Measurements from ENCODE around the gene TCF7L1.

TCF7L1 gene

GRCh38 chr2:85160966-85161960, 28.1 kb downstream of the TCF7L1 start:
- DNase-seq (ENCODE audit: low read depth in 2 of 2, low spot score in 1 of 2), result no peak

DNA sequence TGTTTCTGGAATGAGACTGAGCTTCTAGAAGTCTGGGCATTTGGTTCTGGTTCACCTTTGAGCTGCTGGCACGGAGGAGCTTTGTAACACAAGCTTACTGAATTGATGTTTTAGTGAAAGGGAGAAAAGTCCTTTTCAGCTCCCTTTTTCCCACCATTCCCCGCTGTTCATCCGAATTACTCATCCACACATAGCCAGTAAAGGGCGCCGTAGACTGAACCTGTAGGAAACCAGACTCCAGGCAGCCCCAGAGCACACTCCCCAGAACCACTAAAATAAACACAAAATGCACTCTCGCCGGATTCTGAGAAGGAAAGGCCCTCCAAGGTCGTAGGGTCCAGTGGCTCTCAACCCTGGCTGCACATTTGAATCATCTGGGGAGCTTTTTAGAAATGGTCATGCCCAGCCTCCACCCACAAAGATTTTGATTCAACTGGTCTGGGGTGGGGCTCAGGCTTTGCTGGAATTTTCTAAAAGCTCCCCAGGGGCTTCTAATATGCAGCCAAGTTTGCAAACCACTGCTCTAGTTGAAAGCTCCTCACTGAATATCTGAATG, 29.6 kb downstream of the TCF7L1 start:
- DNase-seq (ENCODE audit: low read depth in 2 of 2, low spot score in 1 of 2), result no peak

GRCh38 chr2:85163675-85164074, 30.5 kb downstream of the TCF7L1 start:
- no peak for DNase-seq (ENCODE audit: low read depth in 2 of 2, low spot score in 1 of 2)

DNA sequence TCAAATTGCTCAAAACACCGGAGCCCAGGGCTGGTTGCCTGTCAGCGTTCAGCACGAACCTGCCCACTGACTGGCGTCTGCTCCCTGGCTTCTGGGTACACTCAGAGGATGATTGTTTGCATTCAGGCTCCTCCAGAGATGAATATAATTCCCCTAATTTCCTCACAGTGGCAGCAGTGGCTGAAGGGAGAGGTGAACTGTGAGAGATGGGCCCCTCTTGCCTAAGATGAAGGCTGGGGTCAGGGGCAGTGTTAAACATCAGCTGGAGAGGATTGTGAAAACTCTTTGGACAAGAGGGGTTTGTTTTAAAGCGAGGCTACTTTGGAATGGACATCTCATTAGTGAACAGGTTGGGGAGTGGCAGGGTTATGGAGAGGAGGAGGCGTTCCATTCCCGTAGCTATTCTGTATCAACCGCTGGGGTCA, 31.0 kb downstream of the TCF7L1 start:
- no peak for DNase-seq (ENCODE audit: low read depth in 2 of 2, low spot score in 1 of 2)

DNA sequence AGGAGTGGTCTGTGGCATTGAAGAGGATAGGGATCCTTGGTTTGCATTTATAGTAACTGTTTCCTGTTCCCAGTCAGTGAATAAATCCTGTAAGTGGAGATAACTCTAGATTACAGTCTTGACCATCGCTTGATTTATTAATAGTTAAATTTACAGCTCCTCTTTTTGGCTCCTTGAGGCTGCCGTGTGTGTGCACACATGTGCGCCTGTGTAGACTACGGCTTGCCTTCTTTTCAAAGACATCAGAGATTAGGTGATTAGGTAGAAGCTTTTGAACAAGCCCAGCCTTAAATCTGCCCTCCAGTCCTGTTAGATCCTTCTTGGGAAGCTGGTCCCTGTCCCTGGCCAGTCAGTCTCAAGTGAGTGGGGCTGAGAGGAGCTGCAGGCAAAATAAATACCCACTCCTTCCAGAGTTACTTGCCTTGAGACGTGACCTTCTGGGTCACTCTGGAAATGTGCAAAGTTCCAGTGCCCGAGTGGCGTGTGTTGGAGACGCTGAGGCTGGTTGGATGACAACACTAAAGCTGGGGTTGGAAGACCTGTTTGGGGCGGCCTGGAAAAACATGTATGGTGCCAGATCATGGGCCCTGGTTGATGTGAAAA, 32.0 kb downstream of the TCF7L1 start:
- DNase-seq (ENCODE audit: low read depth in 2 of 2, low spot score in 1 of 2), result no peak

DNA sequence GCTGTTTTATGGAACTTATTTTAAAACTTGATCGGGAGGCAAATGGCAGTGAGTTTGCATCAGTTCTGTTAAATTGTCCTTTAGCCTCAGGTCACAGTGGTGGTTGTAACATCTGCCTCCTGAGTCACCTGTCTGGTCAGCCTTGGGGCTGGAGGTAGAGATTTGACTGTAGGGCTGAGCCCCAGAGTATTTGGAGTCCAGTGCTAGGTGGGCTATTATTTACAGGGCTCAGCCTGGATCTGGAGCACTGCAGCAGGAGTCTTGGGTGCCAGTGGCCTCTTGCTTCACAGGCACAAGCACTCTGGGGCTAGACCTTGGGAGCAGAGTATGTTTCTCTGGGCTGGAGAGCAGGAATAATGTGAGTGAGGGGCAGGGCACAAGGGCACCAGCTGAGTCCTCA, 32.8 kb downstream of the TCF7L1 start:
- DNase-seq (ENCODE audit: low read depth in 2 of 2, low spot score in 1 of 2), result no peak

DNA sequence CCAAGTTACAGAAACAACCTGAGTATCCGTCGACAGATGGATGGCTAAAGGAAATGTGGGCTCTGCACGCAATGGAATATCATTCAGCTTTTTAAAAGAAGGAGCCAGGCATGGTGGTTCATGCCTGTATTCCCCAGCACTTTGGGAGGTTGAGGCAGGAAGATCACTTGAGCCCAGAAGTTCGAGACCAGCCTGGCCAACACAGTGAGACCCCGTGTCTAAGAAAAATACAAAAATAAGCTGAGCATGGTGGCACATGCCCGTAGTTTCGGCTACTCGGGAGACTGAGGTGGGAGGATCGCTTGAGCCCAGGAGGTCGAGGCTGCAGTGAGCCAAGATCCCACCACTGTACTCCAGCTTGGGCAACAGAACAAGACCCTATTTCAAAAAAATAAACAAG, 34.3 kb downstream of the TCF7L1 start:
- no peak for DNase-seq (ENCODE audit: low read depth in 2 of 2, low spot score in 1 of 2)

DNA sequence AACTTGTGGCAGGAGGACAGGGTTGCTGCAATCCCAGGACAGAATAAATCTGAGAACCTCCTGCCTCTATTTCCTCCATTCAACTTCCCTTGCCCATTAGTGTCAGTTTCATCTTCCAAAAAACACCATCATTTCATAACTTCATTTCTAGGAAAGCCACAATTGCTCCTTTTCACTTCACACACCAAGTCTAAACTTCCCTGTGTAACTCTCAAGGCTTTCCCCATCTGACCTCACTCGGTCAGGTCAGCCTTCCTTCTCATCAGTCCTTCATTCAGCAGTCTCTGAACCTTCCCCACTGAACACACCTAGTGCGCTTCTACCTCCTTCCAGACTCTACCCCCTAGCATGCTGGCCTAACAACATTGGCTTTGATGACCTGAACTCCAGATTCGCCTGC, 35.8 kb downstream of the TCF7L1 start:
- DNase-seq (ENCODE audit: low read depth in 2 of 2, low spot score in 1 of 2), result no peak

- no peak for DNase-seq (ENCODE audit: low read depth in 2 of 2, low spot score in 1 of 2)
Measured at GRCh38 chr2:85169581-85169980, 36.4 kb downstream of the TCF7L1 start.

DNA sequence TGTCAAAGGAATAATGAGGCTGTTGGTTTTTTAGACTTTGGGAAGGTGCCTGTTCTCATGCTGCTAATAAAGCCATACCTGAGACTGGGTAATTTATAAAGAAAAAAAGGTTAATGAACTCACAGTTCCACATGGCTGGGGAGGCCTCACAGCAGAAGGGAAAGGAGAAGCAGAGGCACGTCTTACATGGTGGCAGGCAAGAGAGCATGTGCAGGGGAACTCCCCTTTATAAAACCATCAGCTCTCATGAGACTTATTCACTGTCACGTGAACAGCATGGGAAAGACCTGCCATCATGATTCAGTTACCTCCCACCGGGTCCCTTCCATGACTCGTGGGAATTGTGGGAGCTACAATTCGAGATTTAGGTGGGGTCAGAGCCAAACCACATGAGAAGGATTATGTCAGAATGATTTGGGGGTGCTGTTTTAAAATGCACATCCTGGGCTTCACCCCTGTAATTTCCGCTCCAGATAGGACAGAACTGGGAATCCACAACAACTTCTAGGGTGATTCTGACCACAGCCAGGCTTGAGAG, 37.8 kb downstream of the TCF7L1 start:
- DNase-seq (ENCODE audit: low read depth in 2 of 2, low spot score in 1 of 2), result no peak

- DNase-seq (ENCODE audit: low read depth in 2 of 2, low spot score in 1 of 2), result no peak
Measured at GRCh38 chr2:85171916-85172315, 38.7 kb downstream of the TCF7L1 start.

DNA sequence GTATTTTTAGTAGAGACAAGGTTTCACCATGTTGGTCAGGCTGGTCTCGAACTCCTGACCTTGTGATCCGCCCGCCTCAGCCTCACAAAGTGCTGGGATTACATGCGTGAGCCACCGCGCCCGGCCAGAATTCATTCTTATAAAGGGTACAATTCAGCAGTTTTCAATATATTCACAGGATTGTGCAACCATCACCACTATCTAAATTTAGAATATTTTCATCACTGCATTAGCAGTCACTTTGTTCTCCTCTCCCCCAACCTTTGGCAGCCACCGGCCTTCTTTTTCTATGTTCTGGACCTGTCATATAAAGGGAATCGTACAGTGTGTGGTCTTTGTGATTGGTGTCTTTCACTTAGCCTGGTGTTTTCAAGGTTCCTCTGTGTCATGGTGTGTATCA, 40.7 kb downstream of the TCF7L1 start:
- DNase-seq (ENCODE audit: low read depth in 2 of 2, low spot score in 1 of 2), result no peak

- DNase-seq (ENCODE audit: low read depth in 2 of 2, low spot score in 1 of 2), result no peak
Measured at GRCh38 chr2:85174943-85175342, 41.8 kb downstream of the TCF7L1 start.

- no peak for DNase-seq (ENCODE audit: low read depth in 2 of 2, low spot score in 1 of 2)
Measured at GRCh38 chr2:85175369-85176299, 42.4 kb downstream of the TCF7L1 start.

DNA sequence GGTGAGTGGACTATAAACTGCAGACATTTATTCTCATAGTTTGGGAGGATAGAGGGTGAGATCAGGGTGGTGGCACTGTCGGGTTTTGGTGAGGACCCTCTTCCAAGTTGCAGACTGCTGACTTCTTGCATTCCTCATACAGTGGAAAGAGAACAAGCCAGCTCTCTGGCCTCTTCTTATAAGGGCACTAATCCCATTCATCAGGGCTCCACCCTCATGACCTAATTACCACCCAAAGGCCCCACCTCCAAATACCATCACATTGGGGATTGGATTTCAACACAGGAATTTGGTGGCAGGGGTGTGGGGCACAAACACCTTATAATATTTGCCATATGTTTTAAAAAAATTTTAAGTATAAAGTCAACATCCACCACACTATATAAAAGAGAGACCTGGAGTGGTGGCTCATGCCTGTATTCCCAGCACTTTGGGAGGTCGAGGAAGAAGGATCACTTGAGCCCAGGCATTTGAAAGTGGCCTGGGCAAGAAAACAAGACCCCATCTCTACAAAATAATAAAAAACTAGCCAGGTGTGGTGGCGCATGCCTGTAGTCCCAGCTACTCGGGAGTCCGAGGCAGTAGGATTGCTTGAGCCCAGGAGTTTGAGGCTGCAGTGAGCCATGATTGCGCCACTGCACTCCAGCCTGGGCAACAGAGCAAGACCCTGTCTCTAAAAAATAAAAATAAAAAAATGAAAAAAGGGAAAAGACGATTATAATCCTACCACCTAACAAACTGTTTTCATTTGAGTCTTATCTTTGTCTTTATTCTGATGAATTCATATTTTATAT, 44.0 kb downstream of the TCF7L1 start:
- DNase-seq (ENCODE audit: low read depth in 2 of 2, low spot score in 1 of 2), result no peak

- no peak for DNase-seq (ENCODE audit: low read depth in 2 of 2, low spot score in 1 of 2)
Measured at GRCh38 chr2:85178154-85178553, 45.0 kb downstream of the TCF7L1 start.

- no peak for DNase-seq (ENCODE audit: low read depth in 2 of 2, low spot score in 1 of 2)
Measured at GRCh38 chr2:85178980-85179411, 45.8 kb downstream of the TCF7L1 start.

DNA sequence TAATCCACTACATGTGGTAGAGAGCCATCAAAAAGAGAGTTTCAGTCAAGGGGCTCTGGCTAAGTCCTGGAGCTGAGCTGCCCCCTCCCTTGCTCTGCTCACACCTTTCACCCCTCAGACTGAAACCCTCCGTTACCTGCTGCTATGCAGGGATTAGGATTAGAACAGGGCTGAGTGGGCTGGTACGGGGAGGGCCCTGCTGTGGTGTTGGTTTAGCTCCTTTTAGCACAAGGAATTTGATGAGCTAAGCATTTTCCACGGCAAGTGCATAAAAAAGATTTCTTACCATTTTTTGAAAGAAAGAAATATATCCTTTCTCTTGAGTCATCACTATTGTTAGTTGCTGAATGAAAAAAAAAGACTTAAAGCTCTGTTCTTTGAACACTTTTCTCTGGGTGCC, 46.3 kb downstream of the TCF7L1 start:
- no peak for DNase-seq (ENCODE audit: low read depth in 2 of 2, low spot score in 1 of 2)

GRCh38 chr2:85180322-85181133, 47.3 kb downstream of the TCF7L1 start:
- DNase-seq (ENCODE audit: low read depth in 2 of 2, low spot score in 1 of 2), result no peak
